Measurements from ENCODE around the gene SRPX.

- TF ChIP-seq CTCF (IDR thresholded peaks at IDR 0.05) (no peak), NFIC (IDR thresholded peaks at IDR 0.05; ENCODE audit: borderline replicate concordance) (no peak), EZH2phosphoT487 (IDR thresholded peaks at IDR 0.05; ENCODE audit: borderline replicate concordance, low read depth) (no peak), RAD21 (IDR thresholded peaks at IDR 0.05; ENCODE audit: low read length) (no peak), FOSL2 (IDR thresholded peaks at IDR 0.05; ENCODE audit: borderline replicate concordance, low read depth) (no peak), NRF1 (IDR thresholded peaks at IDR 0.05; ENCODE audit: low read depth, low read length) (no peak), SIN3A (IDR thresholded peaks at IDR 0.05; ENCODE audit: borderline replicate concordance, low read depth, low read length) (no peak), MXI1 (IDR thresholded peaks at IDR 0.05; ENCODE audit: low read depth, low read length) (no peak), USF2 (IDR thresholded peaks at IDR 0.05; ENCODE audit: borderline replicate concordance, low read depth, low read length) (no peak), MAX (IDR thresholded peaks at IDR 0.05; ENCODE audit: low read depth) (no peak), TEAD4 (IDR thresholded peaks at IDR 0.05; ENCODE audit: borderline replicate concordance, insufficient read depth) (no peak)
- TF ChIP-seq, protein P1, sequence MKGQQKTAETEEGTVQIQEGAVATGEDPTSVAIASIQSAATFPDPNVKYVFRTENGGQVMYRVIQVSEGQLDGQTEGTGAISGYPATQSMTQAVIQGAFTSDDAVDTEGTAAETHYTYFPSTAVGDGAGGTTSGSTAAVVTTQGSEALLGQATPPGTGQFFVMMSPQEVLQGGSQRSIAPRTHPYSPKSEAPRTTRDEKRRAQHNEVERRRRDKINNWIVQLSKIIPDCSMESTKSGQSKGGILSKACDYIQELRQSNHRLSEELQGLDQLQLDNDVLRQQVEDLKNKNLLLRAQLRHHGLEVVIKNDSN (IDR thresholded peaks at IDR 0.05; ENCODE audit: borderline replicate concordance, low read depth), result no peak
- TF ChIP-seq, protein P2, sequence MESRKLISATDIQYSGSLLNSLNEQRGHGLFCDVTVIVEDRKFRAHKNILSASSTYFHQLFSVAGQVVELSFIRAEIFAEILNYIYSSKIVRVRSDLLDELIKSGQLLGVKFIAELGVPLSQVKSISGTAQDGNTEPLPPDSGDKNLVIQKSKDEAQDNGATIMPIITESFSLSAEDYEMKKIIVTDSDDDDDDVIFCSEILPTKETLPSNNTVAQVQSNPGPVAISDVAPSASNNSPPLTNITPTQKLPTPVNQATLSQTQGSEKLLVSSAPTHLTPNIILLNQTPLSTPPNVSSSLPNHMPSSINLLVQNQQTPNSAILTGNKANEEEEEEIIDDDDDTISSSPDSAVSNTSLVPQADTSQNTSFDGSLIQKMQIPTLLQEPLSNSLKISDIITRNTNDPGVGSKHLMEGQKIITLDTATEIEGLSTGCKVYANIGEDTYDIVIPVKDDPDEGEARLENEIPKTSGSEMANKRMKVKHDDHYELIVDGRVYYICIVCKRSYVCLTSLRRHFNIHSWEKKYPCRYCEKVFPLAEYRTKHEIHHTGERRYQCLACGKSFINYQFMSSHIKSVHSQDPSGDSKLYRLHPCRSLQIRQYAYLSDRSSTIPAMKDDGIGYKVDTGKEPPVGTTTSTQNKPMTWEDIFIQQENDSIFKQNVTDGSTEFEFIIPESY (IDR thresholded peaks at IDR 0.05; ENCODE audit: borderline replicate concordance, low read depth), result no peak
Measured at GRCh38 chrX:38117485-38117884, 103.2 kb downstream of the SRPX start.
